SK-N-MC (cell line): ENCODE data around the gene SMPD3.

Source experiments
- DNase-seq: peaks from one replicate; pipeline ENCODE4 v3.0.0-alpha.2; 2011; ENCODE audit warnings: low read depth, low spot score
- H3K27ac ChIP-seq: fragments of 200-600 bp; sonication (generic); 2 replicates; pipeline ENCODE4 v1.5.1; 2016; ENCODE audit warnings: mixed run types
- H3K36me3 ChIP-seq: fragments of 200-600 bp; sonication (generic); 2 replicates; pipeline ENCODE4 v1.6.1; 2017; ENCODE audit warnings: antibody characterized with exemption, low read length, mixed read lengths; ENCODE audit not compliant: insufficient read depth
- H3K4me3 ChIP-seq: fragments of 200-600 bp; sonication (generic); 2 replicates; pipeline ENCODE4 v1.5.1; 2016
- H3K9ac ChIP-seq: fragments of 200-600 bp; sonication (generic); 2 replicates; pipeline ENCODE4 v1.8.0; 2017; ENCODE audit warnings: mixed run types, mixed read lengths; ENCODE audit not compliant: insufficient read length
- H3K9me3 ChIP-seq: fragments of 200-600 bp; sonication (generic); 2 replicates; pipeline ENCODE4 v1.6.1; 2017; ENCODE audit warnings: low read depth, mild to moderate bottlenecking, antibody characterized with exemption, low read length, moderate library complexity, mixed read lengths
- EZH2 ChIP-seq: fragments of 200-600 bp; sonication (generic); IDR thresholded peaks from one replicate; pipeline ENCODE4 v1.6.1; 2017; ENCODE audit warnings: antibody characterized with exemption
- FOXP2 ChIP-seq: optimal IDR thresholded peaks from 2 replicates; pipeline ENCODE3; 2011; ENCODE audit warnings: mild to moderate bottlenecking, moderate library complexity; ENCODE audit not compliant: insufficient read depth; ENCODE audit errors: extremely low read length, control extremely low read depth
- POLR2AphosphoS5 ChIP-seq: IDR thresholded peaks from 2 replicates; pipeline ENCODE4 v1.6.1; 2012; ENCODE audit warnings: mild to moderate bottlenecking, low read depth, low read length, borderline replicate concordance

SMPD3 gene

DNA sequence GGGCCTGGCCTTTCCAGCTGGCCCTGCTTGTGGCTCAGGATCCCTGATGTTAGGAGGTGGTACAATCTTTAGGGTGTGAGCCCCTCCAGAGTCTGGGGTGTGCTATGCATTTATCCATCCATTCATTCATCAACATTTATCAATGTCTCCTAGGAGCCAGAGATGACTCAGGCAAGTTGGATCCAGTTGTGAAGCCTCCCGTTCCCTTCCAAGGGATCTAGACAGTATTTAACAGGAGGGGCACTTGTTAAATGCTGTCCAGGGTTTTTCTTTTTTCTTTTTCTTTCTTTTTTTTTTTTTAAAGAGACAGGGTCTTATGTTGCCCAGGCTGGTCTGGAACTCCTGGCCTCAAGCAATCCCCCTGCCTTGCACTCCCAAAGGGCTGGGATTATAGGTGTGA lies 42.0 kb upstream of the SMPD3 start:
- Histone ChIP-seq H3K4me3 (no peak overlapping the region), H3K27ac (no peak overlapping the region), H3K36me3 (no peaks in the 10 kb centered on the region), H3K9me3 (no peaks in the 10 kb centered on the region), H3K9ac (no peak overlapping the region)
- DNase-seq = no peak
- TF ChIP-seq POLR2AphosphoS5 (no peak), EZH2 (no peak), FOXP2 (no peak)

DNA sequence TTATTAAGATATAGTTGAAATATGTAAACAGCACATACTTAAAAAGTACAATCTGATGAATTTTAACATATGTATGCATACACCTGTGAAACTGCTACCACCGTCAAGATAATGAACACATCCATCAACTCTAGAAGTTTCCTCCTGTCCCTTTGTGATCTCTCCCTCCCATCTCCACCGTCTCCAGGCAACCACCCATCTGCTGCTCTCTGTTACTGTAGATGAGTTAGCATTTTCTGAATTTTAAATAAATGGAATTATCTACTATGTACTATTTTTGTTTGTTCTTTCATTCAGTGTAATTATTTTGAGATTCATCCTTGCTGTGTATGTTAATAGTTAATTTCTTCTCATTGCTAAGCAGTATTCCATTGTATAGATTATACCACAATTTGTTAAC lies 40.2 kb upstream of the SMPD3 start:
- DNase-seq = no peak
- Histone ChIP-seq H3K36me3 (no peaks in the 10 kb centered on the region), H3K27ac (no peak overlapping the region), H3K9ac (no peak overlapping the region), H3K9me3 (no peaks in the 10 kb centered on the region), H3K4me3 (no peak overlapping the region)
- TF ChIP-seq FOXP2 = no peak
- TF ChIP-seq POLR2AphosphoS5 = no peak
- TF ChIP-seq EZH2 = no peak

GRCh38 chr16:68487669-68488068 lies 39.4 kb upstream of the SMPD3 start:
- no peaks in the 10 kb centered on the region for H3K9me3 ChIP-seq
- H3K36me3 ChIP-seq = no peaks in the 10 kb centered on the region
- H3K27ac ChIP-seq = no peak overlapping the region
- no peak for TF ChIP-seq FOXP2
- no peak for TF ChIP-seq POLR2AphosphoS5
- no peak overlapping the region for H3K4me3 ChIP-seq
- no peak overlapping the region for H3K9ac ChIP-seq
- DNase-seq = no peak

DNA sequence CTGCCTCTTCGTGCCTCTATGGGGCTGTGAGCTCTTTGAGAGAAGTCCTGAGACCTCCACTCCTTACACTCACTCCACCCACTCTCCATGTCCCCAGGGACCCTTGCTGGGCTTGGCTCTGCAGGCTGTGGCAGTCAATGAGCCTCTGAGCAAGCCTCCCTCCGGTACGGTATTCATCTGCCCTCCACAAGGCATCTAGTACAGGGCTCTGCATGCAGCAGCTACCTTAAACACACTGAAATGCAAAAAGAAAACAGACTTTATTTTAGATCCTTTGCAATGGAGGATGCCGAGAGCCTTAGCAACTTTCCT lies 38.9 kb upstream of the SMPD3 start:
- no peak for TF ChIP-seq EZH2
- TF ChIP-seq POLR2AphosphoS5 = no peak
- TF ChIP-seq FOXP2 = no peak
- no peak for DNase-seq
- H3K9ac ChIP-seq = no peak overlapping the region
- H3K4me3 ChIP-seq = no peak overlapping the region
- H3K36me3 ChIP-seq = no peaks in the 10 kb centered on the region
- no peaks in the 10 kb centered on the region for H3K9me3 ChIP-seq
- H3K27ac ChIP-seq = no peak overlapping the region

DNA sequence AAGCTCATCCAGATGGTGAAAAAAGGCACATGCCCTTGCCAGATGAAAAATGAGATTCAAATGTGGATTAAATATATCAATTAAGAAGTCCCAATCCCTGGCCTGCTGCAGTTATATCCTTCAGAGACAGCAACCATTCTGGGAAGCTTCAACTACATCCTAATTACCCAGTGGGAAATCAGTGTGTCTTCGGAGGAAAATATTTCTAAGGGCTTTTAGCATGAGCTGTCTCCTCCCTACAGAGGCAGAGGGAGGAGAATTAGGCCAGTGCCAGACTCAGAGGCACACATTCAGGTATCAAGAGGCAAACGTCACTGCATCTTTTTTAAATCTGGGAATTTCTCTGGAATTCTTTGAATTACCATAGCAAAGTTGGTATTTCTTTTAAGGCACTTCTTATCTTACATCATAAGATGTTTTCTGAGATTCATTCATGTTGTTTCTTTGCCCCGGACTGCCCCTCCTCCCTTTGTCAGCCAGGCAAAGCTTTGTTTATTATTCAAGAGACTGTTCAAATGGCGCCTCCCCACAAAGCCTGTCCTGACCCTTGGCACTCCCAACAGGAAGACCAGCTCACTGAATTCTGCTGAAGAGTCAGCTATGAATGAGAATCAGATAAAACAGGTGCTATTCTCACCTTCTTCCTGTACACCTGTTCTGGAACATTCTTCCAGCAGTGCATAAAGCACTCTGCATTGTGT lies 38.3 kb upstream of the SMPD3 start:
- no peak for TF ChIP-seq EZH2
- no peak for TF ChIP-seq POLR2AphosphoS5
- no peak for TF ChIP-seq FOXP2
- Histone ChIP-seq H3K9ac (no peak overlapping the region), H3K27ac (no peak overlapping the region), H3K36me3 (no peaks in the 10 kb centered on the region), H3K4me3 (no peak overlapping the region), H3K9me3 (no peaks in the 10 kb centered on the region)
- DNase-seq = no peak

GRCh38 chr16:68481636-68482035 lies 33.3 kb upstream of the SMPD3 start:
- H3K27ac ChIP-seq = no peak overlapping the region
- no peak overlapping the region for H3K9ac ChIP-seq
- H3K9me3 ChIP-seq = no peaks in the 10 kb centered on the region
- no peak for DNase-seq
- no peaks in the 10 kb centered on the region for H3K36me3 ChIP-seq
- H3K4me3 ChIP-seq = no peak overlapping the region
- TF ChIP-seq POLR2AphosphoS5 = no peak
- TF ChIP-seq EZH2 = no peak
- TF ChIP-seq FOXP2 = no peak

DNA sequence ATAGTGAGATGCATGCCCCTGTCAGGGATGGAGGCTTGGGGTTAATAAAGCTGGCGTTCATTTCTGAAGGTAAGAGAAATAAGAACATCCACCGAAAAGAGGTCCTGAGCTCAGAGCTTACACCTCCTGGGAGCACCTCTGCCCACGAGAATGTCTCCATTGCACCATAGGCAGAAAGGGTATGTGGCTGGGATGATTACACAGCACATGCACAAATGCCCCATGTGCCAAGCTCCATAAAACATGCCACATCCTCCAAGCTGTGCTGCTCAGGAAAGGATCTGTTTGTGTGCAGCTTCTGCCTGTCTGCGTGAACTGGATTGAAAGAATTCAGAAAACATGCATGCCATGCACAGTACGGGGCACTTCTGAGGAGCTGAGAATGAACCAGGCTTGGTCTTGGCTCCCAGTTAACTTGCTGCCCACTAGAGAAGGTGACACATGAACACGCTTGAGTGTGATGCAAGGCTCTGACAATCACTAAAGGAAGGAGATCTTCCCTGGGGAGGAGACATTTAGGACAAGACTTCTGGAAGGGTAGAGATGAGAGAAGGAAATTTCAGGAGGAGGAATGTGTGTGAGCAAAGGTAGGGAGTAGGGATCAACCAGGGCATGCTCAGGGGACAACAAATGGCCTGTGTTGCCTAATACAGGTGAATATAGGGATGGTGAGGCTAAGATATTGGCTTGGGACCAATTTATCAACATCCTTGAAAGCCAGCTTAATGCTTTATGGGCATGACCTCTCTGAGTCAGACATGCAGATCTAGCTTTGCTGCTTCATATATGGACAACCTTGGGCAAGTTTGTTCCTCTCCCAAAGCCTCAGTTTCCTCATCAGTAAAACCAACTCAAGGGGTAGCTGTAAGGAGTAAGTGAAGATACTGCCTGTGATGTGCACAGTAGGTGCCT lies 32.0 kb upstream of the SMPD3 start:
- H3K9ac ChIP-seq = no peak overlapping the region
- TF ChIP-seq EZH2 = no peak
- no peak for TF ChIP-seq POLR2AphosphoS5
- no peak for TF ChIP-seq FOXP2
- H3K36me3 ChIP-seq = no peaks in the 10 kb centered on the region
- H3K9me3 ChIP-seq = no peaks in the 10 kb centered on the region
- no peak overlapping the region for H3K27ac ChIP-seq
- no peak for DNase-seq
- H3K4me3 ChIP-seq = no peak overlapping the region

DNA sequence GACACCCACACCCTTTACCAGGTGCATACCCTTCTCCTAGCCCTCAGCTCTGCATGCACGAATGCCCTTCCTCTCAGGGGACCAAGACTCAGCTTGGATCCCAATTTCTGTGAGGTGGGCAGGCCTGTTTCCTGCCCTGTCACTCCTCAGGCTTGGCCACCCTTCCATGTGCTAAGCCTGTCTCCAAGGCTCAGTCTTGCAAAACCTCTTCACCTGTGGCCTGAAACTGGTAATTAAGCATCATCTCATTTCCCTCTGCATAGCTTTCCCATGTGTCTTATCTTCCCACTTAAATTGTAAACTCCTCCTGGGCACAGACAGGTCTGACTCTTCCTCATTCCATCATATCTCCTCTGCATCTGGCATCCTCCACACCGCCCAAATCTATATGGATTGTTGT lies 31.0 kb upstream of the SMPD3 start:
- H3K36me3 ChIP-seq = no peaks in the 10 kb centered on the region
- no peaks in the 10 kb centered on the region for H3K9me3 ChIP-seq
- no peak for DNase-seq
- no peak for TF ChIP-seq EZH2
- no peak for TF ChIP-seq POLR2AphosphoS5
- no peak for TF ChIP-seq FOXP2
- H3K9ac ChIP-seq = no peak overlapping the region
- no peak overlapping the region for H3K27ac ChIP-seq
- H3K4me3 ChIP-seq = no peak overlapping the region

DNA sequence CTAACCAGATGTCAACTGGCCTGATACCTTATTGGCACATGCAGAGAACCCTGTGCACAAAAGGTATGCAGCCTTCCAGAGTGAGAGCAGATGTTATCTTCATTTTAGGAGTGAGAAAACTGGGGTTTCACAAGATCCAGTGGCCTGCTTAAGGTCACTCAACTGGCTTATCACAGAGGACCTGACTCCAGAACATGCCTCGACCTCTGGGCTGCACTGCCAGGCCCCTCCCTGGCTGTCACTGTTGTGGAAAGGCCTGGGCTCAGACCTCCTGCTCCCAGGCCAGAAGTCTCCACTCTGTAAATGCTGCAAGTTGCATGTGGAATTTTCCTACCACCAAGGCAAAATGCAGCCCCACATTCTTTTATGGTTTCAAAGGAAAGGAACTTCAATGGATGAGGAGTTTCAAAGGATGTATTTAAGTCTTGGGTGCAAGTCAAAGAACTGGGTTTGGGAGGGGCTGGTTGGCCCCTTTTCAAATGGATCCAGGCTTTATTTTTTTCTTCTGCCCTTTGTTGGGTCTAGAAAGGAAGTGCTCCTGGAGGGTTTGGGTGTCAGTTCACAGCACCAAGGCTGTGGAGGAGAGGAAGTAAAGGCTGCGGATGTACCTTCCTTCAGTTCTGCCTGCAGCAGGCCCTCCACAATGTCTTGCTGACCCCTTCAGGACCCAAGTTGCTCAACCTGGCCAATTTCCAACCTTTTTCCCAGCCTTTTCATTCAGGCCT lies 30.4 kb upstream of the SMPD3 start:
- DNase-seq = no peak
- Histone ChIP-seq H3K4me3 (no peak overlapping the region), H3K9ac (no peak overlapping the region), H3K9me3 (no peaks in the 10 kb centered on the region), H3K36me3 (no peaks in the 10 kb centered on the region), H3K27ac (no peak overlapping the region)
- TF ChIP-seq FOXP2 (no peak), EZH2 (no peak), POLR2AphosphoS5 (no peak)
